K562 (cell line): Measurements from ENCODE around the gene PLD3. TPM values are rescaled to one million over a fixed set of nuclear protein-coding genes. Genes with fewer than 3 reads are reported as not detected.

ENCODE experiments used
- ATAC-seq: fragments of 200-7000 bp; cut with Tn5 transposase; 3 replicates; pipeline ENCODE4 v1.9.1; 2020; ENCODE audit warnings: moderate library complexity
- BruUV-seq: library from RNA; stranded (reverse); fragments of 400-500 nt; replicated peaks from 2 replicates; lab custom pipeline; 2021; lab: Mats Ljungman, UMichigan
- CTCF ChIA-PET: fragments of 300-600 bp; formaldehyde crosslinking; extraction: SDS; loops from one replicate; lab custom pipeline; 2021; ENCODE audit warnings: low intra/inter-chr PET ratio; lab: Yijun Ruan, JAX
- POLR2A ChIA-PET: fragments of 300-600, 350-650 bp; sonication (Branson Sonifier 250); formaldehyde crosslinking; extraction: SDS; loops from one replicate; lab custom pipeline; 2021; ENCODE audit warnings: antibody characterized with exemption, inconsistent platforms; lab: Yijun Ruan, JAX
- DNase-seq, 4 experiments: peaks; one replicate each; pipeline versions ENCODE4 v3.0.0 to v3.0.0-alpha.2; 2011 to 2018; ENCODE audit warnings: low spot score in 3 of 4, mixed read lengths in 3 of 4; ENCODE audit errors: extremely low read depth in 1 of 4
- FAIRE-seq: peaks from 2 replicates; lab custom pipeline; 2011; peaks lifted over from hg19 to GRCh38; lab: Jason Lieb, UNC
- H2AFZ ChIP-seq: 2 replicates; pipeline ENCODE4 v1.6.0; 2011; ENCODE audit warnings: low read depth, low read length, control low read depth, inconsistent platforms
- H3K27ac ChIP-seq: fragments of 200-600 bp; 3 replicates; pipeline ENCODE4 v1.8.0; 2011; ENCODE audit warnings: low read depth, mild to moderate bottlenecking, control low read depth, inconsistent platforms, low read length, moderate library complexity, mixed read lengths; ENCODE audit errors: extremely low read depth
- H3K27me3 ChIP-seq, 2 experiments: fragments of 300-600 bp in 1 of 2; 2 replicates in 1 of 2; 3 replicates in 1 of 2; pipeline versions ENCODE4 v1.6.0 to v1.8.0; 2011; ENCODE audit warnings: inconsistent platforms in 2 of 2, low read length in 2 of 2, mild to moderate bottlenecking in 1 of 2, mixed read lengths in 1 of 2, moderate library complexity in 1 of 2; ENCODE audit not compliant: control insufficient read depth in 2 of 2, insufficient read depth in 2 of 2
- H3K36me3 ChIP-seq: fragments of 300-600 bp; 3 replicates; pipeline ENCODE4 v1.8.0; 2011; ENCODE audit warnings: mild to moderate bottlenecking, low read length, inconsistent platforms; ENCODE audit not compliant: control insufficient read depth, insufficient read depth
- H3K4me1 ChIP-seq, 2 experiments: fragments of 200-600 bp in 1 of 2; replicated peaks in 1 of 2; 2 replicates in 1 of 2; 3 replicates in 1 of 2; pipeline versions ENCODE4 v1.5.1 to v1.8.0; 2011; ENCODE audit warnings: inconsistent platforms in 2 of 2, low read length in 2 of 2, mild to moderate bottlenecking in 1 of 2, mixed read lengths in 1 of 2, moderate library complexity in 1 of 2; ENCODE audit not compliant: control insufficient read depth in 2 of 2, insufficient read depth in 2 of 2
- H3K4me2 ChIP-seq: 2 replicates; pipeline ENCODE4 v1.6.1; 2011; ENCODE audit warnings: low read length, control low read depth, inconsistent platforms, mixed read lengths; ENCODE audit not compliant: insufficient read depth
- H3K4me3 ChIP-seq: fragments of 200-600 bp; sonication (generic), shearing (Covaris generic); 2 replicates; pipeline ENCODE4 v1.5.1; 2016; ENCODE audit warnings: control low read depth, inconsistent platforms
- H3K79me2 ChIP-seq: fragments of 200-600 bp; 3 replicates; pipeline ENCODE4 v1.8.0; 2011; ENCODE audit warnings: low read length, inconsistent platforms; ENCODE audit not compliant: control insufficient read depth, insufficient read depth
- H3K9ac ChIP-seq, 2 experiments: 2 replicates each; pipeline versions ENCODE4 v1.6.0 to v1.6.1; 2011; ENCODE audit warnings: low read depth in 2 of 2, low read length in 2 of 2, control low read depth in 1 of 2, inconsistent platforms in 1 of 2, mild to moderate bottlenecking in 1 of 2, mixed read lengths in 1 of 2; ENCODE audit not compliant: insufficient read depth in 1 of 2
- H3K9me1 ChIP-seq: one replicate; pipeline ENCODE4 v1.6.0; 2011; ENCODE audit warnings: inconsistent platforms, mild to moderate bottlenecking, low read length, moderate library complexity; ENCODE audit not compliant: control insufficient read depth, insufficient read depth
- H3K9me3 ChIP-seq: replicated peaks from 2 replicates; pipeline ENCODE4 v1.5.1; 2011; ENCODE audit warnings: low read depth, low read length, inconsistent platforms; ENCODE audit not compliant: control insufficient read depth, insufficient read depth
- H4K20me1 ChIP-seq: replicated peaks from 2 replicates; pipeline ENCODE4 v1.6.1; 2011; ENCODE audit warnings: low read length, inconsistent platforms, mixed read lengths; ENCODE audit not compliant: control insufficient read depth, insufficient read depth
- WGBS: fragments of 100-300 bp; shearing (Covaris generic); methylation state at CpG from one replicate; pipeline ENCODE4 v1.1.6; 2016; ENCODE audit warnings: low coverage, mixed read lengths; ENCODE audit not compliant: insufficient coverage; ENCODE audit errors: missing lambda C conversion rate; 5-methylcytosine and 5-hydroxymethylcytosine counted together
- in situ Hi-C: fragments of 300-500 bp; cut with MboI; formaldehyde crosslinking; loops from 4 replicates; pipeline ENCODE4 v1.15.0; 2018; ENCODE audit warnings: inconsistent platforms, mixed read lengths
- intact Hi-C: fragments of 100-400 bp; cut with micrococcal nuclease; formaldehyde crosslinking; loops from 2 replicates; pipeline ENCODE4 v1.14.2; 2022
- polyA plus RNA-seq, 8 experiments: library from polyadenylated mRNA; depleted of rRNA in 4 of 8; stranded (reverse) in 5 of 8; unstranded in 3 of 8; fragments of >200 nt; fragmentation: Nextera tagmentation in 2 of 8; fragmentation: Illumina TruSeq in 1 of 8; extraction: Ambion mirVana in 2 of 8; extraction: Trizol in 1 of 8; gene quantifications; 2 replicates each; pipeline versions ENCODE4 v1.2.1 to v1.2.3, GENCODE V29; 2011 to 2014; ENCODE audit warnings: inconsistent platforms in 1 of 8, missing spikeins in 1 of 8
- total RNA-seq, 7 experiments: library from RNA; depleted of rRNA in 6 of 7; stranded (reverse); fragments of >200 nt in 6 of 7; fragmentation: Illumina TruSeq in 2 of 7; extraction: Trizol in 2 of 7; gene quantifications; 2 replicates each; pipeline versions ENCODE4 v1.2.1 to v1.2.3, GENCODE V29; 2011 to 2021; ENCODE audit warnings: low replicate concordance in 1 of 7
- TF ChIP-seq, protein P1 (sequence below), 3 experiments: IDR thresholded peaks in 2 of 3; conservative IDR thresholded peaks in 1 of 3; 2 replicates each; pipeline ENCODE4 v1.5.1; 2011 to 2012; ENCODE audit warnings: low read length in 3 of 3, mild to moderate bottlenecking in 3 of 3, control low read depth in 2 of 3, improper control_type of control experiment in 1 of 3, inconsistent platforms in 1 of 3, low read depth in 1 of 3, mixed read lengths in 1 of 3, moderate library complexity in 1 of 3; ENCODE audit not compliant: insufficient read depth in 2 of 3
- TF ChIP-seq, protein P2 (sequence below), 2 experiments: fragments of 200-800 bp in 1 of 2; sonication (Bioruptor generic) in 1 of 2; sonication (generic) in 1 of 2; formaldehyde crosslinking in 1 of 2; IDR thresholded peaks in 1 of 2; conservative IDR thresholded peaks in 1 of 2; 2 replicates each; pipeline versions ENCODE4 v1.5.0 to v1.6.1; 2016 to 2020; ENCODE audit warnings: missing compliant biosample characterization in 1 of 2, missing genetic modification characterization in 1 of 2, missing genetic modification reagents in 1 of 2

The PLD3 gene
- total and polyA plus RNA-seq, 9 of the 15 experiments (the other 6 are each of a cell fraction or from before 2014, with no cell fraction given): 2.3 to 128 (median 72.7) TPM

DNA sequence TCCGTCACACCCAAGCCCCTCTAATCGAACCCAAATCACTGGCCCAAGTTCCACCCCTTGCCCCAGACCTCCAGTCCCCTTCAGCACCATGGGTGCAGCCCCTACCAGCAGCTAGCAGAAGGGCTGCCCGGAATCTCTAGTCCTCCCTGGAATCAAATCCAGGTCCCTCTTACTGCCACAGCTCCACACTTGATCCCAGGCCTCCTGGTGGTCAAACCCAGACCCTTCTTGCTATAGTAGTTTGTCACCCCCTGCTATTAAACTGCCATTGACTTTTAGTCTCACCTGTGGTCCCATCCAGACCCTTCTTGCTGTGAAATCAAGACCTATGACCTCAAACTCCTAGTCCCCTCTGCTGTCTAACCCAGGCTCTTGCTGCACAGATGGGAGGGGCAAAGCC, 32.8 kb downstream of the PLD3 start:
- WGBS: 42% methylated on average over 3 of the region's 3 CpGs

More for the DNA sequence above, 32.8 kb downstream of the PLD3 start:
- 0 out of 2 replicates have a peak, but pooled peaks cover 5% of the 10 kb centered on the region for H4K20me1 ChIP-seq
- intact Hi-C loops (no loop called here), in situ Hi-C loops (no loop called here)
- H3K27me3 ChIP-seq: peaks cover 0 to 6% of the 10 kb centered on the region in 2 experiments; a peak in 1 of 5 replicates
- TF ChIP-seq, protein P1, sequence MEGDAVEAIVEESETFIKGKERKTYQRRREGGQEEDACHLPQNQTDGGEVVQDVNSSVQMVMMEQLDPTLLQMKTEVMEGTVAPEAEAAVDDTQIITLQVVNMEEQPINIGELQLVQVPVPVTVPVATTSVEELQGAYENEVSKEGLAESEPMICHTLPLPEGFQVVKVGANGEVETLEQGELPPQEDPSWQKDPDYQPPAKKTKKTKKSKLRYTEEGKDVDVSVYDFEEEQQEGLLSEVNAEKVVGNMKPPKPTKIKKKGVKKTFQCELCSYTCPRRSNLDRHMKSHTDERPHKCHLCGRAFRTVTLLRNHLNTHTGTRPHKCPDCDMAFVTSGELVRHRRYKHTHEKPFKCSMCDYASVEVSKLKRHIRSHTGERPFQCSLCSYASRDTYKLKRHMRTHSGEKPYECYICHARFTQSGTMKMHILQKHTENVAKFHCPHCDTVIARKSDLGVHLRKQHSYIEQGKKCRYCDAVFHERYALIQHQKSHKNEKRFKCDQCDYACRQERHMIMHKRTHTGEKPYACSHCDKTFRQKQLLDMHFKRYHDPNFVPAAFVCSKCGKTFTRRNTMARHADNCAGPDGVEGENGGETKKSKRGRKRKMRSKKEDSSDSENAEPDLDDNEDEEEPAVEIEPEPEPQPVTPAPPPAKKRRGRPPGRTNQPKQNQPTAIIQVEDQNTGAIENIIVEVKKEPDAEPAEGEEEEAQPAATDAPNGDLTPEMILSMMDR (IDR thresholded peaks at IDR 0.05 in 2 of 3, conservative IDR thresholded peaks at IDR 0.05 in 1 of 3; ENCODE audit: insufficient read depth in 2 of 3, low read depth in 1 of 3, low read length in 3 of 3): peak in 2 of 3 experiments; percentile 8 to 28; a peak in 1 of 6 replicates
- TF ChIP-seq, protein P2, sequence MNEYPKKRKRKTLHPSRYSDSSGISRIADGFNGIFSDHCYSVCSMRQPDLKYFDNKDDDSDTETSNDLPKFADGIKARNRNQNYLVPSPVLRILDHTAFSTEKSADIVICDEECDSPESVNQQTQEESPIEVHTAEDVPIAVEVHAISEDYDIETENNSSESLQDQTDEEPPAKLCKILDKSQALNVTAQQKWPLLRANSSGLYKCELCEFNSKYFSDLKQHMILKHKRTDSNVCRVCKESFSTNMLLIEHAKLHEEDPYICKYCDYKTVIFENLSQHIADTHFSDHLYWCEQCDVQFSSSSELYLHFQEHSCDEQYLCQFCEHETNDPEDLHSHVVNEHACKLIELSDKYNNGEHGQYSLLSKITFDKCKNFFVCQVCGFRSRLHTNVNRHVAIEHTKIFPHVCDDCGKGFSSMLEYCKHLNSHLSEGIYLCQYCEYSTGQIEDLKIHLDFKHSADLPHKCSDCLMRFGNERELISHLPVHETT (CRISPR knock-in tag; conservative IDR thresholded peaks at IDR 0.05 in 1 of 2, IDR thresholded peaks at IDR 0.05 in 1 of 2): no peak
- ATAC-seq (peak; percentile 32; the same call in 2 of the 3 replicates), FAIRE-seq (no peak), DNase-seq (no peak)
- no peak overlapping the region for H3K9ac ChIP-seq
- no TSS peak for BruUV-seq
- peaks cover 15% of the 10 kb centered on the region; the same call in 2 of the 3 replicates for H3K36me3 ChIP-seq
- no peak overlapping the region for H2AFZ ChIP-seq
- no peak overlapping the region for H3K4me3 ChIP-seq
- CTCF ChIA-PET: no interaction called here
- H3K9me3 ChIP-seq: no peaks in the 10 kb centered on the region
- no peaks in the 10 kb centered on the region for H3K79me2 ChIP-seq
- POLR2A ChIA-PET: interaction anchor here (0.7 to 2.6 kb wide), 3 partner anchors 10 to 261 kb away, joined by 4 to 19 read pairs (median 5); no protein-coding TSS in a partner anchor
- H3K9me1 ChIP-seq: no peaks in the 10 kb centered on the region
- no peak overlapping the region for H3K27ac ChIP-seq
- H3K4me1 ChIP-seq: peaks cover 0 to 36% of the 10 kb centered on the region in 2 experiments; a peak in 2 of 5 replicates
- no peak overlapping the region for H3K4me2 ChIP-seq
